HuH-7 (cell line): Measurements from ENCODE around the gene DTX1.
"Not testable (repeated sequence)": the region's sequence is repeated elsewhere in the genome, so short reads cannot be mapped to it uniquely, and the experiment has no call there.

Experiments used
- DNase-seq: peaks from one replicate; pipeline ENCODE4 v3.0.0; 2011; ENCODE audit warnings: low spot score

The DTX1 gene

DNA sequence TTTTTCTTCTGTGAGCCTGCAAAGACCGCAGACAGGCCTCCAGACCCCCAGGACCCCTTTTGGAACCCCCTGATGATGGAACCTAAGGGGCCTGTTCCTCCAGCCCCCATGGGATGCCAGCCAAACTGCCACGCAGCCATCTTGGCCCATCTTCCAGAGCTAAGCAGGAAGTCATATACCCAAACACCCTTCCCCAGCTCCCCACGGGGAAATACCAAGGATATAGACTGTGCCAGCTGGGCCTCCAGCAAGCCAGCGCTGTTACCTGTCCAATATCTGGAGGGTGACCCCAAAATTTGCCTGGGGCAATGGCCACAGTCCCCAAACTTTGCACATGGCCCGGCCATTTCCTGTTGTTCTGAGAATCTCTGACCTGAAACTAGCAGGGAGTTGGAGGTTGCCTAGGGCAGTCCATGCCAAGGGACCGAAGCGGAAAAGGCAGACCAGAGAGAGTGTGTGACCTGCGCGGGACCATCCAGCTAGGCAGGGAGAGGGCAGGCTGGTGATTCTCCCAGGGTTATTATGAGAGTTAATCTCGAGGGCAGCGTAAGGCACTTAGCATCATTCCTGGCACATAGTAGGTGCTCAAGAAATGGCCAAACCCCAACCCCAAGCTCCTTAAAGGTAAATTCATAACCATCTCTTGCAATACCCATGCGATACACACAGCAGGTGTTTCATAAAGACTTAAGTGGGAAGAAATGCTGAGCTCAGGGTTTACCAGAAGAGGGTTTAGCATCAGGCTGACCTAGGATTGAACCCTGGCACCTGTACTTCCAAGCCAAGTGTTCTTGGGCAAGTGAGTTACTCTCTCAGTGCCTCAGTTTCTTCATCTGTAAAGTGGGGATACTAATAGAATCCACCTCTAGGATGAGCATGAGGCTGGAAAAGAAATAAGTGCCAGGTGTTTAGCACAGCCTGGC lies 81.6 kb downstream of the DTX1 start:
- no peak for DNase-seq

- no peak for DNase-seq
Observed at GRCh38 chr12:113138826-113139225, 82.3 kb downstream of the DTX1 start.

DNA sequence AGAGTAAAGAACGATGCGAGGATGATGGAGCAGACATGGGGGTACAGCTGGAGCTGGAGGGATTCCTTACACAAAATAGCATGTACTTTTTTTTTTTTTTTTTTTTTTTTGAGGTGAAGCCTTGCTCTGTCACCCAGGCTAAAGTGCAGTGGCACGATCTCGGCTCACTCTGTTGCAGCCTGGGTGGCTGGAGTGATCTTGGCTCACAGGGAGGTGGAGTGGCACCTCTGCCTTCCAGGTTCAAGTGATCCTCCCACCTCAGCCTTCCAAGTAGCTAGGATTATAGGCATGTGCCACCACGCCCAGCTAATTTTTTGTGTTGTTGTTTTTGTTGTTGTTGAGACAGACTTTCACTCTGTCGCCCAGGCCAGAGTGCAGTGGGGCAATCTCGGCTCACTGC lies 84.2 kb downstream of the DTX1 start:
- DNase-seq, result no peak

- DNase-seq, result not testable (repeated sequence)
Observed at GRCh38 chr12:113141716-113142115, 85.2 kb downstream of the DTX1 start.

DNA sequence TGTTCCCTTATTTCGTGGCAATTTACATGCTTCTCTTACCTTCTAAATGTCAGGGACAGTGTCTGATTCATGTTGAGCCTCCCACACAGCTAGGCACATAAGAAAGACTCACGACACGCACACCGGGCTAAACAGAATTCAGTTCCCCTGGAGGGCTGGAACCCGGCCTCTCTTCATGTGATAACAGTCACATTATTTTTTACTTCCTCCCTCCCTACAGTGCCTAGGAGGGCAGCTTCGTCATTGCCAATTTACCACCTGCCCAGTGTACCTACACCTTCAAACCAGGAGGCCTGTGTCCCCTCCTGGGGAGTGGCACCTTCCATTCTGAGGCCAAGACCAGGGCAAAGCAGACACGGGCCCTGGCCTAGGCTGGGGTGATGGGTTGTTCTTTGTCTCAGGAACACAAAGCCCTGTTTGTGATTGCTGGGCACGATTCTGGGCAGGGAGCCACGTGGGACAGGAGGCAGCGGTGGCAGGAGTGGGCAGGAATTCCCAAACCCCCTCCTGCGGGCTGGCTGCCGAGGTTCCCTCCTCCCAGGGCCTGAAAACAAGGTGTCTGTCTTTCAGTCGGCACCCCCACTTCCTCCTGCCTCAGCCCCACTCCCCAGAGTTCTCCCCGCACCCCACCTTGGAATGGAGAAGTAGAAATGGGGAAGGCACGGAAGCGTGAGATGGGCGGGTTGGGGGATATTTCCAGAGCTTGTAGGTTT lies 85.8 kb downstream of the DTX1 start:
- no peak for DNase-seq

- DNase-seq, result no peak
Observed at GRCh38 chr12:113142886-113143332, 86.4 kb downstream of the DTX1 start.

- no peak for DNase-seq
Observed at GRCh38 chr12:113143959-113144358, 87.4 kb downstream of the DTX1 start.

- DNase-seq, result no peak
Observed at GRCh38 chr12:113144806-113145205, 88.3 kb downstream of the DTX1 start.

DNA sequence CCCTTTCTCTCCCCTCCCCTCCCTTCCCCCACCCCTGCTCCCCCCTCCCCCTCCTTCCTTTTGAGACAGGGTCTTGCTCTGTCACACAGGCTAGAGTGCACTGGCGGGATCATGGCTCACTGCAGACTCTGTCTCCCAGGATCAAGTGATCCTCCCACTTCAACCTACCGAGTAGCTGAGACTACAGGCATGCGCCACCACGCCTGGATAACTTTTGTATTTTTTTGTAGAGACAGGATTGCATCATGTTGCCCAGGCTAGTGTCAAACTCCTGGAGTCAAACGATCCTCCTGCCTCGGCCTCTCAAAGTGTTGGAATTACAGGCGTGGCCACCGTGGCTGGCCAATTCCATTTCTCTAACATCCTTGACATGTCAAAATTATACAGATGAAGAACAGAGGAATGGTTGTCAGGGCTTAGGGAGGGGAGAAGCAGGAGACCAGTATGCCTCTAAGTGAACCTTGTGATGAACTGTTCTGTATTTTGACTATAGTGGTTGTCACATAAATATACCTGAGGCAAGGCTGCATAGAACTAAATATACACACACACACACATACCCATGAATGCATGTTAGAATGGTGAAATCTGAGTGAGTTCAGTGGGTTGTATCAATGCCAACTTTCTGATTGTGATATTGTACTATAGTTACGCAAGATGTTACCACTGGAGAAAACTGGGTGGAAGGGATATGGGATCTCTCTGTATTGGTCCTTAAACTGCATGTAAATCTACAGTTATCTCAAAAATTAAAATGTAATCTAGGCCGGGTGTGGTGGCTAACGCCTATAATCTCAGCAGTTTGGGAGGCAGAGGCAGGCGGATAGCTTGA lies 89.4 kb downstream of the DTX1 start:
- DNase-seq, result no peak

DNA sequence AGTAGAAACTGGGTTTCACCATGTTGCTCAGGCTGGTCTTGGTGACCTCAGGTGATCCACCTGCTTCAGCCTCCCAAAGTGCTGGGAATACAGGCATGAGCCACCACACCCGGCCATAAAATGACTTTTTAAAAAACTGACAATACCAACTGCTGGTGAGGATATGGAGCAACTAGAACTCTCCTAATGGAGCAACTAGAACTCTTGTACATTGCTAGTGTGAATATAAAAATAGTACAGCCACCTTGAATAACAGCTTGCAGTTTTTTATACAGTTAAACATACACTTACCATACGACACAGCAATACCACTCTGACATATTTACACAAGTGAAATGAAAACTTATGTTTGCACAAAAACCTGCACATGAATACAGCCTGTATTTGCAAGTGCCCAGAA lies 90.5 kb downstream of the DTX1 start:
- no peak for DNase-seq
